GM15510 (cell line): ENCODE measurements around the gene BCAS3.

Experiments
- POLR2A ChIP-seq: IDR thresholded peaks from 3 replicates; pipeline ENCODE4 v1.6.1; 2011; ENCODE audit warnings: borderline replicate concordance; ENCODE audit not compliant: insufficient read length; ENCODE audit errors: extremely low read depth

Gene BCAS3

GRCh38 chr17:61140081-61140786, 462.6 kb downstream of the BCAS3 start:
- TF ChIP-seq POLR2A = no peak

- no peak for TF ChIP-seq POLR2A
Measured at GRCh38 chr17:61143026-61143425, 465.4 kb downstream of the BCAS3 start.

DNA sequence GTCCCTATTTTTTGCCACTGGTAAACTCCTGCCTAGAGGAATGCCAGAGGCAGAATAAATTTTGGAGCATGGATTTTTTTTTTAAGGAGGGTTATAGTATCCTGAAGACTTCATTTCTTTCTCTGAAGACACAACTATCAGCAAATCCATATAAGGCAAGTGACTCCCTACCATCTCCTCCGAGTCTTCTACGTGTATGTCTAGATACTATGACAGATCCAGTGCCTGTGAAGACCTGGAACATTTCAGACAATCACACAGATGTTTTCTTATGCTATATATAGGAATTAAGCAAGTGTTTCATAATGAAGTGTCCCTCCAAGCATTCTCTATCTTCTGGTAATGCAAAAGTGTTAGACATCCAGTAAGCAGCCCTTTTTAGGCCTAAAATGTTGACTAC, 466.5 kb downstream of the BCAS3 start:
- TF ChIP-seq POLR2A = no peak

- no peak for TF ChIP-seq POLR2A
Measured at GRCh38 chr17:61144617-61145564, 467.2 kb downstream of the BCAS3 start.

DNA sequence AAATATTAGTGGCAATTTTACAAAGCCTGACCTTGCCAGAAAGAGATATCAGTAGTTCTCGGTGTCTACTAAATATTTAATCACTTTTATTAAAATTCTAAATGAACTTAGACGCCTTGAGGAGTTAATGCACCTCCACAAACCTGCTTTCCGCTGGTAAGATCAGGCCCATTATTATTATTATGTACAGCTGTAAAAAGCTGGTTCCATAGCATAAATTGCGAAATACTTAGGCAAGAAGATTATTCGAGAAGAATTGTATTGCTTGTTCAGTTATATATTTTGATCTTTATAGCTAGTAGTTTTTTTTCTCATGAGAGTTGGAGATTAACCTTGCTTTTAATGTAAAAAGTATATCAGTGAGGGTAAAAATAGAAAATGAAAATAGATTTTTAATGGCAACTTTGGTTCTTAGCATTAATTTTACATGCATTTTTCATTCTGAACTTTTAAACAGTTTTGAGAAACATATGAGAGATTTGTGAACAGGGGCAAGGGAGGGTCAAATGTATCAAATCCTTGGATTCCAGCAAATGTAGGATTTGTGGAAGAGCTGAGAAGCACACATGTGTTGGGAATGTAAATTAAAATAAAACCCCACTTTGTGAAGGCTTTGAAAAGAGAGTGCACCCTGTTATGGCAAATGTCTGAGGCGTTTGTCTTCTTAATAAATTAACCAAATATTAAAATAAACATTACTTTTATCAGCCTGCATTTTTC, 471.6 kb downstream of the BCAS3 start:
- no peak for TF ChIP-seq POLR2A

GRCh38 chr17:61149862-61150362, 472.3 kb downstream of the BCAS3 start:
- TF ChIP-seq POLR2A = no peak

DNA sequence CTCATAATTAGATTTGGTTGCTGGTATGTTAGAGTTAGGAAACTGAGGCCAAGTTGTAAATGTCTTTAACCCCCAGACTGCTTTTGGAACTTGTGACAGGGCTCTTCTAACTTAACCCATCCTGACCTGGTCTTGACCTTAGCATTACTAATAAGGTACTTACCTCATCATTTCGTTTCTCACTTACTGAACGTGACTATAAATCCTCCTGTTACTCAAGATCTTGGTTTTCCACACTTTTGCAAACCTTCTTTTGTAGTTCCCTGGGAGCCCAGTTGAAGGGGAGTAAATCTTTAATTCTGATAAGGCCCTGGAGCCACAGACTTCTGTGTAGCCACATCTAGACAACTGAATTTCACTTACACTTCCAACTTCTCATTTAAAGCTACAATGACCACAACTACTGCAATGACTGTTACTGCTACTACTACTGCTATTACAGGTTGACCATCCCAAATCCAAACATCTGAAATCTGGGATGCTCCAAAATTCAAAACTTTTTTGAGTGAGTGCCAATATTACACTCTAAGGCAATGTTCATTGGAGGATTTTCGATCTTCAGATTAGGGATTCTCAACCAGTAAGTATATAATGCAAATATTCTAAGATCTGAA, 473.1 kb downstream of the BCAS3 start:
- TF ChIP-seq POLR2A = no peak

DNA sequence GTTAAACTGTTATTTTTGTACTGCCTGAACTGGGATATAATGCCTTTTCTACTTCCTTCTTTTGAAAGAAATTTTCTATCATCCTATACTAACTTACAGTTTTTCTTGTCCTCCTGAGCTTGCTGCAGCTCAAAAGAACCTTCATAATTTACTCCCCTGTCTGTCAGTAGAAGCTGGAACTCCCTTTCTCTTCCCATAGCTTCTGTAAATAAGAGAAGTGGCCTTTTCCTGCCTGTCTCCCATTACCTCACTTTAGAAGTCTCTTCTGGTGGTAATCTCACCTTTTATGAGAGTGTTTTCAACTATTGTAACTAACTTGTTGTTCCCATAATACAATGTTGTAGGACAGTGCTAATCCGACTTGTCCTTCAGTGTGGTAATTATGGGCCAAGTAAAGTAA, 475.2 kb downstream of the BCAS3 start:
- TF ChIP-seq POLR2A = no peak

DNA sequence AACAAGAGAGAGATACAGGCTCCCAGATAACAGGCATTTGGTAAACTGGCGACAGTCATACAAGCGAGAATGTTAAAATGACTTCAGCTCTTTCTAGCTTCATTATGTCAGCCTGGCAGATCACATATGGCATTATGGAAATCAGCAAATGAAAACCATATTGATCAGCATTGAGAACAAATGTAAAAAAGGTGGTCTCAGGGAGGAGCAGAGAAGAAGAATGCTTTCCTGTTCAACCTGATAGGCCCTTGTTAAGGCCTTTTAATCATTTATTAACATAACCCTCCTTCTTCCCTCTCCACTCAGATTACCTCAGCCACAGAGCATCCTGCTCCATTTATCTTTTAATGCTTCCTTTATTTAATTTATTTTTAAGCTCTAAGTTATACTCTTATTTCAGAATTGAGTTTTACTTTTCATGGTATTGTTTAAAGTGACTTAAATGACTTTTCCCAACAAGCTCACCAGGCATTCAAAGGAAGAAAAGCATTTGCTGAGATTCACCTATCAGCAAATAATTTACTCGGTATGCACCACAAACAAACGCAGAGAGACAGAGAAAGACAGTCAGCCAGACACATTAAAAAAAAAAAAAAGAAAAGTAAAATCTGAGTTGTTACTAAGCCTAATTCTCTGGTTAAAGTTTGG, 478.1 kb downstream of the BCAS3 start:
- no peak for TF ChIP-seq POLR2A

GRCh38 chr17:61157246-61157886, 479.7 kb downstream of the BCAS3 start:
- no peak for TF ChIP-seq POLR2A

GRCh38 chr17:61158376-61158775, 480.7 kb downstream of the BCAS3 start:
- no peak for TF ChIP-seq POLR2A

DNA sequence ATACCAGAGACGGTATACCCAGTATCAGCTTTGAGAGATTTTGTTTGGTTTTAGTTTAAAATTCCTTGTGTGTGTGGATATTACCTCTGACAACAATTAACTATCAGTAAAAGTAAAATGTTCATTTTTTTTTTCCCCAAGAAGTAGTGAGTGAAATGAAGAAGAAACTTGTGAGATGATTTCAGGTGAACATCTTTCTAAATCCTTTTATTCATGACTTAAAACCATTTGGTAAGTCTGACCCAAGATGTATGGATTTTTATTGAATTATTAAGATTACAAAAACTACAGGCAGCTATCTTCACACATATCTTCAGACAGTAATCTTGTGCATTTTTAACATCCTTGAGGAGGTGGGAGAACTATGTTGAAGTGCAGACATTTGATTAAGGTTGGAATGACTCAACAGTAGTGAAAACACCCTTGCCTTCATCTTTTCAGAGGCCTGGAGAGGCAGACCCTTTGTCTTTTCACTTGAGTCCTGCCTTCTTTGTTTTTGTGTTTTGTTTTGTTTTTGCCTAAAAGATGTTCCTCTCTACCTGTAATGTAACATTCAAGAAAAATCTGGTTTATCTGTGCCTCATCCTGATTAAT, 481.7 kb downstream of the BCAS3 start:
- TF ChIP-seq POLR2A = no peak

DNA sequence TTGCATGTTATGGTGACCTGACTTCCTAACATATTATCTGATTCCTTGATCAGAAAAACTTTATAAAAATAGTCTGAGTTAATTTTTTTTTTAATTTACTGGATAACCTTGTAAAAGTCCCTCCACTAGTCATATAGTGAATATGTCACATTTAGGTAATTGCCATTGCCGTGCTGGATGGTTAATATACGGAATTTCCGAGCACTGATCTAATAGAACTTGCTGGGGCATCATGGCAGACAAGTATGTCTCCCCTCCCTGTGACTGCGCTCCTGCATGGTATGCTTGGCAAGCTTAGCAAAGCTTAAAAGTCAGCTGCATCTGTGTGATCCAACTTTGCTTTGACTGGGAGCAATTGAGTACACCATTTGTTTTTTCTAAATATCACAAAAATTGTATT, 482.6 kb downstream of the BCAS3 start:
- no peak for TF ChIP-seq POLR2A
